ENCODE measurements around the gene EPG5.

Gene EPG5

DNA sequence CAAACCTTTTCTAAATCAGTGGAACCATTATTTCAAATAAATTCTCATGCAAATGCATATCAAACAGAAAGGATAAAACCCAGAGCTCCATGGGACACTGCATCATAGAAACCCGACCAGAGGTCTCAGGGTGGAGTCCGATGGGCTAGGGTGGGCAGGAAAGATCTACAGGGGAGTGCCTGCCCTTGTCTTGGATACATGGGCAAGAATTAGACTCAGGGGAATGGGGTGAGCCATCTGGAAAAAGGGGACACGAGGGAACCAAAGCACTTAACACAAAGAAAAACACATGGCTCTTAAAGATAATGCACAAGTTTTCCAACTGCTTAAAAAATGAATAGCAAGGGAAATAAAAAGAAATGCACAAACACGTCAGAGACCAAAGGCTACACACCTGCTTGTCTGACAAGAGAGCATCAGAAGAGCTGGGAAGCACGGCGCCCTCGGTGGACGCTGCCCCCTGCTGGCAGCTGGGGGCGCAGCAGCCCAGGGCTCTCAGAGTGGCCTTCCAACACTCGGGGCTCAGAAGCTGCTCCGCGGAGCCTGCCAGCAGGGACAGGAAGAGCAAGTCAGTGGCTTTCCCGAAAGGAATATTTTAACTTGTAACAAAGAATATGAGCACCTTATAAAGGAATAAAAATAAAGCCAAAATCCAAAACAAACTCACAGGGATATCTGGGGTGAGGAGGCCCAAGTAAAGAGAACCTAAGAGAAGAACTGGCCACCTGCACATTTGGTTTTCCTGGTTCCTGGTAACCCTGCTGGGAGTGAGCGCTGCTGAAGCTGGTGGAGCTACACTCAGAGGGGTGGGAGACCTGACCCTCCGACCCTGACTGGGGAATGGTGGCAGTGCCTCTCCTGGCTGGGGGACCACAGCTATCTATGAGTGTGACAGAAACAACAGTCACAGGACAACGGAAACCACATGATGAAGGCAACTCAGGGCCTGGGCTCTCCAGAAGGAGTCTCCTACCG lies 87.2 kb downstream of the EPG5 start:
- CTCF ChIA-PET = interaction anchor here (0.5 to 1.5 kb wide), 8 partner anchors 23 to 213 kb away, joined by 3 to 10 read pairs (median 3); no protein-coding TSS in a partner anchor
- TF ChIP-seq, protein P1, sequence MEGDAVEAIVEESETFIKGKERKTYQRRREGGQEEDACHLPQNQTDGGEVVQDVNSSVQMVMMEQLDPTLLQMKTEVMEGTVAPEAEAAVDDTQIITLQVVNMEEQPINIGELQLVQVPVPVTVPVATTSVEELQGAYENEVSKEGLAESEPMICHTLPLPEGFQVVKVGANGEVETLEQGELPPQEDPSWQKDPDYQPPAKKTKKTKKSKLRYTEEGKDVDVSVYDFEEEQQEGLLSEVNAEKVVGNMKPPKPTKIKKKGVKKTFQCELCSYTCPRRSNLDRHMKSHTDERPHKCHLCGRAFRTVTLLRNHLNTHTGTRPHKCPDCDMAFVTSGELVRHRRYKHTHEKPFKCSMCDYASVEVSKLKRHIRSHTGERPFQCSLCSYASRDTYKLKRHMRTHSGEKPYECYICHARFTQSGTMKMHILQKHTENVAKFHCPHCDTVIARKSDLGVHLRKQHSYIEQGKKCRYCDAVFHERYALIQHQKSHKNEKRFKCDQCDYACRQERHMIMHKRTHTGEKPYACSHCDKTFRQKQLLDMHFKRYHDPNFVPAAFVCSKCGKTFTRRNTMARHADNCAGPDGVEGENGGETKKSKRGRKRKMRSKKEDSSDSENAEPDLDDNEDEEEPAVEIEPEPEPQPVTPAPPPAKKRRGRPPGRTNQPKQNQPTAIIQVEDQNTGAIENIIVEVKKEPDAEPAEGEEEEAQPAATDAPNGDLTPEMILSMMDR (conservative IDR thresholded peaks at IDR 0.05; ENCODE audit: low read depth) = peak; percentile 97
- POLR2A ChIA-PET (ENCODE audit: low non-redundant PET) = no interaction called here
- DNase-seq (ENCODE audit: low spot score) = peak; percentile 19
- no peak overlapping the region for H3K27ac ChIP-seq

DNA sequence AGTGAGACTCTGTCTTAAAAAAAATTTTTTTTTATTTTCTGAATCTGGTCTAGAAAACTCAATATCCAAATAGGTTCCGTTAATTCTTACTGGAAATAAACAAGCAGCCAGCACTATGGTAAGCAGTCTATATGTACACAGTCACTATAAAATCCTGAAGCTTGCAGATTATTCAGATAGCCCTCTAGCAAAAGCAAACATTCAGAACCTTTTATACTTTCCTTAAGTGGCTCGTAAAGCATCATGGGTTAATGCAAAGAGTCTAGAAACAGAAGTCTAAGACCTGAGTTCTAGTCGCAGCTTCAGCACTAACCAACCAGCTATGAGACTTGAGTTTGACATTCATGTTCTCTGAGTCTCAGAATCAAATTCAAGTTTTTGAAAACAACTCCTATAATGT lies 89.7 kb downstream of the EPG5 start:
- POLR2A ChIA-PET (ENCODE audit: low non-redundant PET) = no interaction called here
- no peak for DNase-seq (ENCODE audit: low spot score)
- H3K27ac ChIP-seq = no peak overlapping the region
- TF ChIP-seq, protein P1 (conservative IDR thresholded peaks at IDR 0.05; ENCODE audit: low read depth) = no peak
- CTCF ChIA-PET = interaction anchor here (0.7 kb wide), 1 partner anchor 18 kb away, joined by 3 read pairs; no protein-coding TSS in a partner anchor

DNA sequence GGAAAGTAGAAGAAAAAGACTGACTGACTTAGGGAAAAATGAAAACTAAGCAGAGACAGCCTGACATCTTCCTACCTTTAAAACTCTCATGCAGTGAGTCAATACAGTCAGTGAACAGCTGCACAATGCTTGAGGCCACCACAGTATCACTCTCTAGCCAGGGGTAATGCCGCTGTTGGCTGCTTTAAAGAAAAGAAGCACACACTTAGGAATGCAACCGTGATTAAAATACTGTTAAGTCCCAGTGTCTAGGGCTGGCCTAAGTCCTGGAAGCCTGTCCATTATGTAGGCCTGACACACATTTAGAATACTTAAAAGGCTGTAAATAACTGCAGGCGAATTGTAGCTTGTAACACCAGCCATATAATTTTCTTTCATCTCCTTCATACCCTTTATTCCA lies 91.0 kb downstream of the EPG5 start:
- POLR2A ChIA-PET (ENCODE audit: low non-redundant PET) = no interaction called here
- TF ChIP-seq, protein P1 (conservative IDR thresholded peaks at IDR 0.05; ENCODE audit: low read depth) = no peak

DNA sequence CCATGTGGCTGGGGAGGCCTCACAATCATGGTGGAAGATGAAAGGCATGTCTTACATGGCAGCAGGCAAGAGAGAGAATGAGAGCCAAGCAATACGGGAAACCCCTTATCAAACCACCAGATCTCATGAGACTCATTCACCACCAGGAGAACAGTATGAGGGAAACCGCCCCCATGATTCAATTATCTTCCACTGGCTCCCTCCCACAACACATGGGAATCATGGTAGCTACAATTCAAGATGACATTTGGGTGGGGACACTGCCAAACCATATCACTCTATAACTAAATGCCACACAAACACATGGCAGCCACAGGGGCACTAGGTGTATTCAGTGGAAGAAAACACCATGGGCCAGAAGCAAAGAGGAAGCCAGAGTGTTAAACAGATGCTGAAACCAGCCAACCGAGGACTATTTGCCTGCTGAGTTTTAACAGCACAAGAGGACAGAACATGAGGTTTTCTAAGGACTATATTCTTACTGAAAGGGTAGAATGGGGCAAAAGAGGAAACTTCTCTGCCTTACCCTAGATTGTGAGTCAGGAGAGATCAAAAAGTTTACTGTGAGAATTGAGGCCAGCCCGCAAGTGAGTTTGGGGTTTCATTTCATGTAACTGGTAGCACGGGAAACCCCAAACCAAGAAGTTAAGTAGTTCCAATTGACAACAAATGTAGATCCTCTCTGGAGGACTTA lies 92.5 kb downstream of the EPG5 start:
- CTCF ChIA-PET = no interaction called here
- POLR2A ChIA-PET (ENCODE audit: low non-redundant PET) = no interaction called here
- TF ChIP-seq, protein P1 (conservative IDR thresholded peaks at IDR 0.05; ENCODE audit: low read depth) = no peak
- DNase-seq (ENCODE audit: low spot score) = no peak
- H3K27ac ChIP-seq = no peak overlapping the region

More for the DNA sequence above, 91.0 kb downstream of the EPG5 start:
- H3K27ac ChIP-seq = no peak overlapping the region
- DNase-seq (ENCODE audit: low spot score) = no peak
- CTCF ChIA-PET = no interaction called here

DNA sequence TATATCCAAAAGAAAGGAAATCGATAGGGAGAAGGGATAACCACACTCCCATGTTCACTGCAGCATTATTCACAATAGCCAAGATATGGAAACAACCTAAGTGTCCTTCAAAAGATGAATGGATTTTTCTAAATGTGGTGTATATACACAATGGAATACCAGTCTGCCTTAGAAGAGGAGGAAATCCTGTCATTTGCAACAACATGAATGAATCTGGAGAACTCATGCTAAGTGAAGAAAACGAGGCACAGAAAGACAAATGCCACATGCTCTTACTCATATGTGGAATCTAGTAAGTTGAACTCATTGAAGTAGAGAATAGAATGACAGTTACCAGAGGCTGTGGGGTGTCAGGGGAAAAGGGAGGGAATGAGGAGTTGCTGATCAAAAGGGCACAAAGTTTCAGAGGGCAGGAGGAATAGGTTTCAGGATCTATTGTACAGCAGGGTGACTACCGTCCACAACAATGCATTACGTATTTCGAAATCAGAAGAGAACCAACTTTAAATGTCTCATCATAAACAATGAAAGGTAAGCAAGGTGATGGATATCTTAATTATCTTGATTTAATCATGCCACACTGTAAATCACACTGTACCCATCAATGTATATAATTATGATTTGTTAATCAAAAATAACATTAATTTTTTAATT lies 95.6 kb downstream of the EPG5 start:
- ChIA-PET POLR2A (ENCODE audit: low non-redundant PET) (no interaction called here), CTCF (no interaction called here)
- TF ChIP-seq, protein P1 (conservative IDR thresholded peaks at IDR 0.05; ENCODE audit: low read depth) = no peak
- H3K27ac ChIP-seq = no peak overlapping the region
- DNase-seq (ENCODE audit: low spot score) = peak; percentile 43

DNA sequence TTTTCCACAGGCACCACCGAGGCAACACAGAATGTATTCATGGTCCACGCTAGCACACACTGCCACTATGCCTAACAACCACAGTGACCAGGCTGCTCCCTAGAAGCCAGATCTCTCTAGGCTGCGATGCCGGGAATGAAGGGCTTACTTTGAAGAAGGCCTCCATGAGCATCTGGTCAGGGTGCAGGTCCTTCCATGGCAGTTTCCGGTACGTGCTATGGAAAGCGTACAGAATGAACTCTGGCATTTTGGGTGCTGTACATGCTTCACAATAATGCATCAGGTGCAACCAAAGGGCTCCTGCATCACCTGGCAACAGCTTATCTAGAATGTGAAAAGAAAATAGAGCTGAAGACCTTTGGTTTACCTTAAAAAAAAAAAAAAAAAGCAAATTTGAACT lies 96.7 kb downstream of the EPG5 start:
- ChIA-PET CTCF (no interaction called here), POLR2A (ENCODE audit: low non-redundant PET) (no interaction called here)
- DNase-seq (ENCODE audit: low spot score) = no peak
- TF ChIP-seq, protein P1 (conservative IDR thresholded peaks at IDR 0.05; ENCODE audit: low read depth) = no peak
- H3K27ac ChIP-seq = no peak overlapping the region

Data from RWPE1 (cell line).